Ammon's horn (tissue), 1 donor: ENCODE measurements around the gene DGKB.

Experiments
- DNase-seq: peaks from one replicate; pipeline ENCODE4 v3.0.0-alpha.2; 2016; ENCODE audit warnings: low spot score

The DGKB gene

GRCh38 chr7:14124716-14125115, 777.8 kb downstream of the DGKB start:
- no peak for DNase-seq

DNA sequence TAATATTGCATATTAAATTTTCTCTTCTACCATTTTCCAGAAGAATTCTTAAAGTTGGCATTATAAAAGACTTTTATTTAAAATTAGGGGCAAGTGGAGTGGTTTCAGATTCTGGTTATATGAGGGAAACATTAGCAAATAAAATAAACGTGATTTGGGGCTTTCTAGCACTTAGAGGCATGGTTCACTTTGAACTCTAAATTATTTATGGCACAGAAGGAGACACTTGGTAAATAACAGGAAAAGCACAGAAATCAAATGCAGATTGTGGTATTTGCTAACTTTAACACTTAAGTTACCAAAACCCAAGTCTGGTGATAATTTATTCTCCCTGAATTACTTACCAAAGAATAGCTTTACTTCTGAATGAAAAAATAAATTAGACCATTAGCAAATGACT, 778.6 kb downstream of the DGKB start:
- DNase-seq = no peak

DNA sequence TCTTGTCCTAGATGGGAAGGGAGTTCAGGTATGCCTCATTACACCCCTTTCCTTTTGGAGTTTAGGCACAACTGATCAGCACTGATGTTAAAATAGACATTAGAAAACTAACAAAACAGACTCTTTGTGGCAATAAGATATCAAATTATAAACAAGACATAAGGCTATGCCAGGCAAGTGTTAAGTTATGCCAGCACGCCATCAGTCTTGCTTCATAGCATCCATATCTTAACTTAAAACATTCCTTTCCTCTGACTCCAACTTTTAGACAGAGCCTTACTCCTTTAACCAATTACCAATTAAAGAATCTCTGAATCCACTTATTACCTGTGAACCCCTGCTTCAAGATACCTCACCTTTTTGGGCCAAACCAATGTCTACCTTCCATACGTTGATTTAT, 786.9 kb downstream of the DGKB start:
- DNase-seq = no peak

DNA sequence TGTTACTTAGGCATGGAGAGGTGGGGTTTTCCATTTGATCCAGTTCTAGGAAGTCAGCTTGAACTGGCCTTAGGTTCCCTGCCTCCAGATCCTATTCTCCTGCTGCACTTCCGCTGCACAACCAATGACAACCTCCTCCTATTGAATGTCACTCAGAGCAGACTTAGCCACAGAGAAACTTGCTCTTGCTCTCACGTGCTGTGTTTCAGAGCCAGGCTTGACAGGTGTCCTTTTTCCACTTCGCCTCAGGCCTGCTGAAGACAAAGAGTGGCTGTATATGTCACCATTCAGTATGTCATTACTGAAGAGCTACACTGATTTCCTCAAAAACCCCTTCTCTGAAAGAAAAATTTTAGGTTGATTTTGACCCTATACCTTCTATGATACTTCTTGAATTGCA, 797.7 kb downstream of the DGKB start:
- no peak for DNase-seq

- no peak for DNase-seq
Observed at GRCh38 chr7:14096159-14096558, 806.4 kb downstream of the DGKB start.

- DNase-seq = no peak
Observed at GRCh38 chr7:14095233-14095950, 807.2 kb downstream of the DGKB start.
